ENCODE measurements around the gene HTT. TPM values are rescaled to one million over a fixed set of nuclear protein-coding genes. Genes with fewer than 3 reads are reported as not detected.
A peak's percentile ranks its signal among the peaks of the same experiment; 100 is the strongest.

Gene HTT
- total RNA-seq, 2 donors from 2014 or later: 37.8 to 97.8 TPM

- no peaks in the 10 kb centered on the region for H3K36me3 ChIP-seq
- peak overlapping the region; percentile 72 to 77 for H3K4me3 ChIP-seq
- peak overlapping the region; percentile 92 to 95 for H3K27ac ChIP-seq
- WGBS: under 1% methylated on average over 50 of the region's 60 CpGs
- intact Hi-C loops (cut with DNase I): no loop called here
- H3K27me3 ChIP-seq (replicated peaks; ENCODE audit: insufficient read depth): no peaks in the 10 kb centered on the region
- TF ChIP-seq POLR2A (IDR thresholded peaks at IDR 0.05): no peak
- H3K9me3 ChIP-seq: no peaks in the 10 kb centered on the region
- DNase-seq (ENCODE audit: low spot score): peak; percentile 69
- H3K4me1 ChIP-seq (replicated peaks): no peaks in the 10 kb centered on the region
Observed at GRCh38 chr4:3291969-3292570, 217.6 kb downstream of the HTT start.

GRCh38 chr4:3292571-3293400 is 218.3 kb downstream of the HTT start, which contains the start of gene RGS12:
TSS of gene RGS12 (plus strand) at chr4:3293021. CDS start at chr4:3316171, 23,150 bp downstream.
- no peaks in the 10 kb centered on the region for H3K27me3 ChIP-seq (replicated peaks; ENCODE audit: insufficient read depth)
- DNase-seq (ENCODE audit: low spot score): peak; percentile 97
- intact Hi-C loops (cut with DNase I): no loop called here
- peak within 1 kb of the TSS; percentile 72 to 77 for H3K4me3 ChIP-seq
- peak within 1 kb of the TSS; percentile 92 to 95 for H3K27ac ChIP-seq
- H3K4me1 ChIP-seq (replicated peaks): no peaks in the 10 kb centered on the region
- no peaks in the 10 kb centered on the region for H3K9me3 ChIP-seq
- TF ChIP-seq POLR2A (IDR thresholded peaks at IDR 0.05): peak; percentile 93
- TF ChIP-seq, protein P1, sequence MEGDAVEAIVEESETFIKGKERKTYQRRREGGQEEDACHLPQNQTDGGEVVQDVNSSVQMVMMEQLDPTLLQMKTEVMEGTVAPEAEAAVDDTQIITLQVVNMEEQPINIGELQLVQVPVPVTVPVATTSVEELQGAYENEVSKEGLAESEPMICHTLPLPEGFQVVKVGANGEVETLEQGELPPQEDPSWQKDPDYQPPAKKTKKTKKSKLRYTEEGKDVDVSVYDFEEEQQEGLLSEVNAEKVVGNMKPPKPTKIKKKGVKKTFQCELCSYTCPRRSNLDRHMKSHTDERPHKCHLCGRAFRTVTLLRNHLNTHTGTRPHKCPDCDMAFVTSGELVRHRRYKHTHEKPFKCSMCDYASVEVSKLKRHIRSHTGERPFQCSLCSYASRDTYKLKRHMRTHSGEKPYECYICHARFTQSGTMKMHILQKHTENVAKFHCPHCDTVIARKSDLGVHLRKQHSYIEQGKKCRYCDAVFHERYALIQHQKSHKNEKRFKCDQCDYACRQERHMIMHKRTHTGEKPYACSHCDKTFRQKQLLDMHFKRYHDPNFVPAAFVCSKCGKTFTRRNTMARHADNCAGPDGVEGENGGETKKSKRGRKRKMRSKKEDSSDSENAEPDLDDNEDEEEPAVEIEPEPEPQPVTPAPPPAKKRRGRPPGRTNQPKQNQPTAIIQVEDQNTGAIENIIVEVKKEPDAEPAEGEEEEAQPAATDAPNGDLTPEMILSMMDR (IDR thresholded peaks at IDR 0.05): peak in 1 of 4 experiments; percentile 6
- peak; percentile 81 for TF ChIP-seq POLR2AphosphoS5 (IDR thresholded peaks at IDR 0.05)
- WGBS: 2% methylated on average over 49 of the region's 121 CpGs
- H3K36me3 ChIP-seq: no peaks in the 10 kb centered on the region

Small RNAs within 50 kb of the gene (small RNA-seq; reads per million reads assigned to genes)
- gene RF02134 (0 reads per million in 2 donors), gene RF02135 (0 reads per million in 2 donors), gene RNU6-204P (0 reads per million in 2 donors)

Other genes starting within 250 kb of the HTT start
- gene ADD1, start 230.8 kb upstream of the HTT start, total RNA-seq: 100 to 1,000 TPM; 164 to 321 TPM
- gene NOP14, start 111.3 kb upstream of the HTT start, total RNA-seq: 10 to 100 TPM; 16.0 to 17.8 TPM
- gene GRK4, start 111.1 kb upstream of the HTT start, total RNA-seq: 10 to 100 TPM in 1 of 2 donors, 1 to 10 TPM in 1; 3.4 to 18.9 TPM
- gene HTT-AS, start 143 bp upstream of the HTT start, total RNA-seq: not detected
- 1 to 10 TPM; 1.2 to 4.4 TPM for gene MSANTD1, start 174.5 kb downstream of the HTT start, total RNA-seq
- gene RGS12, start 218.3 kb downstream of the HTT start, total RNA-seq: 10 to 100 TPM; 33.7 to 36.5 TPM